Measurements from ENCODE around the gene KRTAP5-9. TPM values are rescaled to one million over a fixed set of nuclear protein-coding genes. Genes with fewer than 3 reads are reported as not detected.
A peak's percentile ranks its signal among the peaks of the same experiment; 100 is the strongest.

Gene KRTAP5-9
- total and polyA plus RNA-seq, 2 of the 8 experiments (the other 6 are each of a cell fraction or from before 2014, with no cell fraction given) = 0.11 TPM; not detected in 1

- no peak overlapping the region; the same call in 1 of the 2 replicates for H2BK20ac ChIP-seq (ENCODE audit: low read length)
- no peak overlapping the region for H2AK5ac ChIP-seq (ENCODE audit: low read depth, low read length)
- no peak overlapping the region for H2BK120ac ChIP-seq (replicated peaks; ENCODE audit: low read depth, low read length)
- no peak overlapping the region for H3K14ac ChIP-seq (ENCODE audit: insufficient read length)
- no peak overlapping the region for H3K4ac ChIP-seq (replicated peaks; ENCODE audit: insufficient read length, low read depth, low read length)
- H3K4me1 ChIP-seq (replicated peaks in 1 of 4; ENCODE audit: control insufficient read depth in 3 of 4, insufficient read depth in 4 of 4, low read length in 3 of 4) = no peaks in the 10 kb centered on the region; a peak in 1 of 7 replicates
- H3K79me1 ChIP-seq (ENCODE audit: low read depth, low read length) = no peaks in the 10 kb centered on the region
- no peak overlapping the region for H4K91ac ChIP-seq (replicated peaks; ENCODE audit: insufficient read length, low read length)
- FAIRE-seq = no peak
- WGBS, 2 experiments (ENCODE audit: extremely low coverage in 1 of 2, insufficient coverage in 1 of 2, insufficient read length in 1 of 2, insufficient replicate concordance in 2 of 2, low coverage in 1 of 2, low lambda C conversion rate in 2 of 2, missing lambda C conversion rate in 1 of 2) = 86% methylated on average over 14 of the region's 15 CpGs; no CpG with 5 or more reads in 1 of the 2 experiments
- H4K5ac ChIP-seq (ENCODE audit: insufficient read length, low read depth, low read length) = no peak overlapping the region
- no peak overlapping the region for H3K18ac ChIP-seq (ENCODE audit: extremely low read depth, low read length)
- H2BK15ac ChIP-seq (ENCODE audit: low read length) = no peak overlapping the region
- ChIA-PET POLR2A (ENCODE audit: partially characterized antibody) (no interaction called here), CTCF (ENCODE audit: partially characterized antibody) (interaction anchor here (0.6 to 5.6 kb wide), 3 partner anchors 20 to 447 kb away, joined by 3 to 28 read pairs (median 11); no protein-coding TSS in a partner anchor)
- no peaks in the 10 kb centered on the region for H3K27me3 ChIP-seq (replicated peaks in 1 of 4; ENCODE audit: control insufficient read depth in 3 of 4, extremely low read depth in 1 of 4, insufficient read depth in 3 of 4, low read length in 3 of 4)
- H3K79me2 ChIP-seq (ENCODE audit: control insufficient read depth in 1 of 2, insufficient read depth in 2 of 2, low read length in 2 of 2) = no peaks in the 10 kb centered on the region
- H3K27ac ChIP-seq (ENCODE audit: low read depth, low read length) = no peak overlapping the region
- no peak overlapping the region for H3K4me3 ChIP-seq (ENCODE audit: extremely low read depth in 1 of 4, insufficient read depth in 2 of 4, low read depth in 3 of 4, low read length in 4 of 4)
- H2BK5ac ChIP-seq (ENCODE audit: low read depth, low read length) = no peak overlapping the region
- H3K4me2 ChIP-seq (ENCODE audit: insufficient read depth in 1 of 2, low read depth in 2 of 2, low read length in 2 of 2) = no peak overlapping the region
- H4K20me1 ChIP-seq (replicated peaks in 1 of 2; ENCODE audit: control insufficient read depth in 1 of 2, insufficient read depth in 2 of 2, low read length in 2 of 2) = no peaks in the 10 kb centered on the region
- no peaks in the 10 kb centered on the region for H3K36me3 ChIP-seq (ENCODE audit: control insufficient read depth in 2 of 4, insufficient read depth in 4 of 4, low read length in 3 of 4)
- DNase-seq (ENCODE audit: low read depth in 1 of 2, low spot score in 2 of 2) = no peak
- no peak overlapping the region for H3K56ac ChIP-seq (replicated peaks; ENCODE audit: insufficient read length, low read depth, low read length)
- no peak overlapping the region for H2BK12ac ChIP-seq (ENCODE audit: low read depth, low read length)
- H3K23me2 ChIP-seq (ENCODE audit: low read depth, low read length) = no peaks in the 10 kb centered on the region
- H3K23ac ChIP-seq (ENCODE audit: insufficient read length) = no peak overlapping the region
- H3K9me3 ChIP-seq (ENCODE audit: insufficient read depth in 2 of 2, low read depth in 1 of 2, low read length in 1 of 2) = no peaks in the 10 kb centered on the region; a peak in 1 of 4 replicates
- no peak overlapping the region for H2AFZ ChIP-seq (ENCODE audit: low read length)
- no peak overlapping the region for H3K9ac ChIP-seq (replicated peaks in 1 of 4; ENCODE audit: extremely low read depth in 1 of 4, low read depth in 3 of 4, low read length in 3 of 4)
- 0 out of 2 replicates have a peak overlapping the region, but pooled peaks have one; percentile 18 for H4K8ac ChIP-seq (ENCODE audit: extremely low read depth, insufficient read depth, low read length)
- TF ChIP-seq POLR2AphosphoS5 (IDR thresholded peaks at IDR 0.05; ENCODE audit: low read depth, low read length) (no peak), EGR1 (IDR thresholded peaks at IDR 0.05; ENCODE audit: borderline replicate concordance, low read depth, low read length) (no peak), SIX5 (IDR thresholded peaks at IDR 0.05; ENCODE audit: low read depth, low read length) (no peak), SP1 (IDR thresholded peaks at IDR 0.05; ENCODE audit: low read depth, low read length) (no peak), TBP (IDR thresholded peaks at IDR 0.05; ENCODE audit: low read depth, low read length) (no peak), CHD2 (IDR thresholded peaks at IDR 0.05; ENCODE audit: low read length) (no peak), SRF (IDR thresholded peaks at IDR 0.05; ENCODE audit: low read depth, low read length) (no peak), TEAD4 (IDR thresholded peaks at IDR 0.05; ENCODE audit: low read depth, low read length) (no peak), BCL11A (IDR thresholded peaks at IDR 0.05; ENCODE audit: low read depth in 2 of 2, low read length in 2 of 2) (no peak), POU5F1 (IDR thresholded peaks at IDR 0.05; ENCODE audit: low read depth, low read length) (no peak)
- TF ChIP-seq, protein P1, sequence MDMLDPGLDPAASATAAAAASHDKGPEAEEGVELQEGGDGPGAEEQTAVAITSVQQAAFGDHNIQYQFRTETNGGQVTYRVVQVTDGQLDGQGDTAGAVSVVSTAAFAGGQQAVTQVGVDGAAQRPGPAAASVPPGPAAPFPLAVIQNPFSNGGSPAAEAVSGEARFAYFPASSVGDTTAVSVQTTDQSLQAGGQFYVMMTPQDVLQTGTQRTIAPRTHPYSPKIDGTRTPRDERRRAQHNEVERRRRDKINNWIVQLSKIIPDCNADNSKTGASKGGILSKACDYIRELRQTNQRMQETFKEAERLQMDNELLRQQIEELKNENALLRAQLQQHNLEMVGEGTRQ (IDR thresholded peaks at IDR 0.05; ENCODE audit: low read length) = no peak
- TF ChIP-seq, protein P2, sequence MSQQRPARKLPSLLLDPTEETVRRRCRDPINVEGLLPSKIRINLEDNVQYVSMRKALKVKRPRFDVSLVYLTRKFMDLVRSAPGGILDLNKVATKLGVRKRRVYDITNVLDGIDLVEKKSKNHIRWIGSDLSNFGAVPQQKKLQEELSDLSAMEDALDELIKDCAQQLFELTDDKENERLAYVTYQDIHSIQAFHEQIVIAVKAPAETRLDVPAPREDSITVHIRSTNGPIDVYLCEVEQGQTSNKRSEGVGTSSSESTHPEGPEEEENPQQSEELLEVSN (IDR thresholded peaks at IDR 0.05) = no peak
Observed at GRCh38 chr11:71542879-71543777, 5.1 kb upstream of the KRTAP5-9 start.

Measured in H1 (cell line).